ENCODE measurements around the gene SYNJ1.

Gene SYNJ1

DNA sequence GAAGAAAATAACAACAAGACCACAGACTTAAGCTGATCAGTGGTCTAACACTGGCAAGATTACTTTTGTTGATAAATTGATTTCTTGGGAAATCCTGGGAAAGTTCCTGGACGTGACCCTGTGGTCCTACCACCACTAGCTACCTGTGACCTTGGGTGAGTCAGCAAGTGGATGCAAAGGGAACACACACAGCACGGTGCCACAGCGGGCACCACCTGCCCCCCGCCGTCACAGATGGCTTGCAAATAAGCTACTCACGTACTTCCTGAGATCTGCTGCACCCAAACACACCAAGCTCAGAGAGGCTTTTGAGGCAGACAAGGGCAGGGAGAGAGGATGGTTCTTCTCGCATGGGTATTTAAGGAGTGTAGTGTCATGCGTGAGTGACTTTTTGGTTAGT lies 128.3 kb downstream of the SYNJ1 start:
- H3K36me3 ChIP-seq (ENCODE audit: control insufficient read depth, low read length): peaks cover 51% of the 10 kb centered on the region
- no peak overlapping the region for H3K4me2 ChIP-seq (ENCODE audit: low read length)

DNA sequence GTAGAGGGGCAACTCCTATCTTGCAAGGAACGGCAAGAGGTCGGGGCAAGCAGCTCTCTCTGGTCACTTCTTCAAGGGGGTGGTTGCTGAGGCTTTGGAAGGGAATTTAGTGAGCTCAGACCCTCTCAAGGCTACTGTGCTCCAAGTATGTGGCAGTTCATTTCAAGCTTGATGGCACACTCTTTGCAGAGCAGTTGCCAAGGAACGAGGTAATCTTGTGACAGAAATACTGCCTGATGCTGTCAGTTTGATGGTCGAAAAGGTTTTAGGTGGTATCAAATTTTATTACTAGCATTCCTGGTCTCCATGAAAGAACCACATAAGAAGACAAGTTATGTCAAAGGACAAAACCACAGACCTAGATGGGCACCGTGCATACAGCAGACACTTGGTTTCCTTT lies 128.7 kb downstream of the SYNJ1 start:
- Histone ChIP-seq H3F3A (ENCODE audit: control insufficient read depth, insufficient read depth) (no peaks in the 10 kb centered on the region), H3K4me1 (ENCODE audit: control insufficient read depth, low read length) (no peaks in the 10 kb centered on the region), H3K4me2 (ENCODE audit: low read length) (no peak overlapping the region), H3K27ac (ENCODE audit: low read depth, low read length) (no peak overlapping the region), H3K4me3 (ENCODE audit: low read length) (no peak overlapping the region), H4K20me1 (ENCODE audit: control insufficient read depth, insufficient read depth, low read depth, low read length) (no peaks in the 10 kb centered on the region), H3K9me3 (ENCODE audit: control insufficient read depth, insufficient read depth, low read length) (no peaks in the 10 kb centered on the region), H3K79me2 (ENCODE audit: control insufficient read depth, low read length) (no peaks in the 10 kb centered on the region), H3K27me3 (ENCODE audit: control insufficient read depth, low read length) (no peaks in the 10 kb centered on the region), H3K9me2 (replicated peaks; ENCODE audit: control insufficient read depth, low read length) (no peaks in the 10 kb centered on the region), H3K36me3 (ENCODE audit: control insufficient read depth, low read length) (peaks cover 47% of the 10 kb centered on the region)
- TF ChIP-seq, protein P1, sequence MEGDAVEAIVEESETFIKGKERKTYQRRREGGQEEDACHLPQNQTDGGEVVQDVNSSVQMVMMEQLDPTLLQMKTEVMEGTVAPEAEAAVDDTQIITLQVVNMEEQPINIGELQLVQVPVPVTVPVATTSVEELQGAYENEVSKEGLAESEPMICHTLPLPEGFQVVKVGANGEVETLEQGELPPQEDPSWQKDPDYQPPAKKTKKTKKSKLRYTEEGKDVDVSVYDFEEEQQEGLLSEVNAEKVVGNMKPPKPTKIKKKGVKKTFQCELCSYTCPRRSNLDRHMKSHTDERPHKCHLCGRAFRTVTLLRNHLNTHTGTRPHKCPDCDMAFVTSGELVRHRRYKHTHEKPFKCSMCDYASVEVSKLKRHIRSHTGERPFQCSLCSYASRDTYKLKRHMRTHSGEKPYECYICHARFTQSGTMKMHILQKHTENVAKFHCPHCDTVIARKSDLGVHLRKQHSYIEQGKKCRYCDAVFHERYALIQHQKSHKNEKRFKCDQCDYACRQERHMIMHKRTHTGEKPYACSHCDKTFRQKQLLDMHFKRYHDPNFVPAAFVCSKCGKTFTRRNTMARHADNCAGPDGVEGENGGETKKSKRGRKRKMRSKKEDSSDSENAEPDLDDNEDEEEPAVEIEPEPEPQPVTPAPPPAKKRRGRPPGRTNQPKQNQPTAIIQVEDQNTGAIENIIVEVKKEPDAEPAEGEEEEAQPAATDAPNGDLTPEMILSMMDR (IDR thresholded peaks at IDR 0.05; ENCODE audit: low read depth, low read length, poor library complexity, severe bottlenecking): no peak
- no peak for TF ChIP-seq EZH2phosphoT487 (IDR thresholded peaks at IDR 0.05; ENCODE audit: borderline replicate concordance, low read length)

More for the DNA sequence above, 128.3 kb downstream of the SYNJ1 start:
- H3F3A ChIP-seq (ENCODE audit: control insufficient read depth, insufficient read depth): no peaks in the 10 kb centered on the region
- no peak for TF ChIP-seq EZH2phosphoT487 (IDR thresholded peaks at IDR 0.05; ENCODE audit: borderline replicate concordance, low read length)
- no peaks in the 10 kb centered on the region for H3K79me2 ChIP-seq (ENCODE audit: control insufficient read depth, low read length)
- no peaks in the 10 kb centered on the region for H3K27me3 ChIP-seq (ENCODE audit: control insufficient read depth, low read length)
- H3K9me3 ChIP-seq (ENCODE audit: control insufficient read depth, insufficient read depth, low read length): no peaks in the 10 kb centered on the region
- no peaks in the 10 kb centered on the region for H3K4me1 ChIP-seq (ENCODE audit: control insufficient read depth, low read length)
- H3K4me3 ChIP-seq (ENCODE audit: low read length): no peak overlapping the region
- no peaks in the 10 kb centered on the region for H4K20me1 ChIP-seq (ENCODE audit: control insufficient read depth, insufficient read depth, low read depth, low read length)
- no peaks in the 10 kb centered on the region for H3K9me2 ChIP-seq (replicated peaks; ENCODE audit: control insufficient read depth, low read length)
- H3K27ac ChIP-seq (ENCODE audit: low read depth, low read length): no peak overlapping the region

DNA sequence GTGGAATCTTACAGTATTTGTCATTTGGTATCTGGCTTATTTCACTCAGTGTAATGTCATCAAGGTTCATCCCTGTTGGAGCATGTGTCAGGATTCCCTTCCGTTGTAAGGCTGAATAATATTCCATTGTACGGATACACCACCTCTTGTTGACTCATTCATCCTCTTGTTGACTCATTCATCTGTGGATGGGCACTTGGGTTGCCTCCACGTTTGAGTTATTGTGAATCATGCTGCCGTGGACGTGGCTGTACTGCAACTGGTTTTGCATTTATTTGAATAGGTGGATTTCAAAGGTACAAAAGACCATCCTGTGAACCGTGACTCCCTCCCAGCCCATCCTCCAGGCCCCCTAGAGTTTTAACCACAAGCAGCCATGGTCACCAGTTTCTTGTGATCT lies 130.6 kb downstream of the SYNJ1 start:
- no peak overlapping the region for H3K4me3 ChIP-seq (ENCODE audit: low read length)
- TF ChIP-seq, protein P1 (IDR thresholded peaks at IDR 0.05; ENCODE audit: low read depth, low read length, poor library complexity, severe bottlenecking): no peak
- TF ChIP-seq EZH2phosphoT487 (IDR thresholded peaks at IDR 0.05; ENCODE audit: borderline replicate concordance, low read length): no peak
- no peaks in the 10 kb centered on the region for H3K9me2 ChIP-seq (replicated peaks; ENCODE audit: control insufficient read depth, low read length)
- no peaks in the 10 kb centered on the region for H3K4me1 ChIP-seq (ENCODE audit: control insufficient read depth, low read length)
- H3K79me2 ChIP-seq (ENCODE audit: control insufficient read depth, low read length): no peaks in the 10 kb centered on the region
- no peaks in the 10 kb centered on the region for H3K9me3 ChIP-seq (ENCODE audit: control insufficient read depth, insufficient read depth, low read length)
- peaks cover 29% of the 10 kb centered on the region for H3K36me3 ChIP-seq (ENCODE audit: control insufficient read depth, low read length)
- H3F3A ChIP-seq (ENCODE audit: control insufficient read depth, insufficient read depth): no peaks in the 10 kb centered on the region
- no peaks in the 10 kb centered on the region for H4K20me1 ChIP-seq (ENCODE audit: control insufficient read depth, insufficient read depth, low read depth, low read length)
- H3K27me3 ChIP-seq (ENCODE audit: control insufficient read depth, low read length): no peaks in the 10 kb centered on the region
- no peak overlapping the region for H3K4me2 ChIP-seq (ENCODE audit: low read length)
- H3K27ac ChIP-seq (ENCODE audit: low read depth, low read length): no peak overlapping the region

DNA sequence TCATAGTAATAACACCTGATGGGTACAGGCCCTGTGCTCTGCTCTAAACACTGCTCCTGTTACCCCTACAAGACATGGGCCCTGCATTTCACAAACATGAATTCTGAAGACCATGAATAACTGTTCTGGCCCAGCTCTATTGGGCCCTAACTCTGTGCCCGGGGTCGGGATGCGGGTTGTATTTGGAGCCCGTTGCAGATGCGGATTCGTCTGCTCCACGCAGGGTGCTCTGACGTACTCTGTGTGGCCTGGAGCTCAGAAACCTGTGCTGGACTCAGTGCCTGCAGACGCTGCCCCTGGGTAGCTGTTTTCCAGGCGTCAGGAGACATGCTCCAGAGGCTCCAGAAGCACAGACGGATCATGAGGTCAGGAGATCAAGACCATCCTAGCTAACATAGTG lies 132.4 kb downstream of the SYNJ1 start:
- Histone ChIP-seq H3K4me1 (ENCODE audit: control insufficient read depth, low read length) (no peaks in the 10 kb centered on the region), H3K4me2 (ENCODE audit: low read length) (no peak overlapping the region), H3K79me2 (ENCODE audit: control insufficient read depth, low read length) (no peaks in the 10 kb centered on the region), H3F3A (ENCODE audit: control insufficient read depth, insufficient read depth) (no peaks in the 10 kb centered on the region), H3K4me3 (ENCODE audit: low read length) (no peak overlapping the region), H3K36me3 (ENCODE audit: control insufficient read depth, low read length) (peaks cover 18% of the 10 kb centered on the region), H3K9me2 (replicated peaks; ENCODE audit: control insufficient read depth, low read length) (no peaks in the 10 kb centered on the region), H3K27ac (ENCODE audit: low read depth, low read length) (no peak overlapping the region), H3K9me3 (ENCODE audit: control insufficient read depth, insufficient read depth, low read length) (no peaks in the 10 kb centered on the region), H3K27me3 (ENCODE audit: control insufficient read depth, low read length) (no peaks in the 10 kb centered on the region), H4K20me1 (ENCODE audit: control insufficient read depth, insufficient read depth, low read depth, low read length) (no peaks in the 10 kb centered on the region)
- TF ChIP-seq EZH2phosphoT487 (IDR thresholded peaks at IDR 0.05; ENCODE audit: borderline replicate concordance, low read length): no peak
- TF ChIP-seq, protein P1 (IDR thresholded peaks at IDR 0.05; ENCODE audit: low read depth, low read length, poor library complexity, severe bottlenecking): no peak
